Lower leg skin (tissue), 4 donors: ENCODE results near the gene ACYP2. TPM values are rescaled to one million over a fixed set of nuclear protein-coding genes. Genes with fewer than 3 reads are reported as not detected.

Source experiments
- DNase-seq, 2 donors: peaks; one replicate each; pipeline ENCODE4 v3.0.0-alpha.2; 2019; ENCODE audit warnings: low spot score in 2 of 2
- H3K4me3 ChIP-seq: fragments of 200-600 bp; sonication (generic); 2 replicates; pipeline ENCODE4 v1.5.1; 2017; ENCODE audit warnings: mild to moderate bottlenecking, low read depth; ENCODE audit not compliant: poor library complexity, severe bottlenecking
- CTCF ChIP-seq, 3 donors: fragments of 450-650 bp; IDR thresholded peaks; one replicate each; pipeline ENCODE4 v1.5.1; 2016; ENCODE audit warnings: antibody characterized with exemption in 3 of 3, mild to moderate bottlenecking in 3 of 3, moderate library complexity in 2 of 3
- POLR2A ChIP-seq, 2 donors: fragments of 450-650 bp; IDR thresholded peaks; one replicate each; pipeline ENCODE4 v1.6.1; 2016 to 2017; ENCODE audit warnings: antibody characterized with exemption in 2 of 2, mild to moderate bottlenecking in 1 of 2, moderate library complexity in 1 of 2
- WGBS, 2 donors: methylation state at CpG; one replicate each; pipeline ENCODE4 v1.1.5; 2018; 5-methylcytosine and 5-hydroxymethylcytosine counted together
- intact Hi-C: fragments of 100-400 bp; cut with DNase I; formaldehyde crosslinking; loops from one replicate; pipeline ENCODE4 v1.15.0; 2023; ENCODE audit warnings: low total_unique reads
- total RNA-seq, 4 donors: library from RNA; depleted of rRNA; stranded (reverse); fragments of >200 nt; gene quantifications; one replicate each; pipeline ENCODE4 v1.1.0, GENCODE V29; 2016

The ACYP2 gene
- total RNA-seq, 4 donors from 2014 or later, result 11.4 to 15.6 (median 12.5) TPM

- 81 to 86% methylated on average over 5 of the region's 5 CpGs for WGBS, 2 donors
- H3K4me3 ChIP-seq, result no peak overlapping the region
- no peak for DNase-seq
- intact Hi-C loops, result no loop called here
- no peak for TF ChIP-seq CTCF (IDR thresholded peaks at IDR 0.05)
- no peak for TF ChIP-seq POLR2A (IDR thresholded peaks at IDR 0.05)
Measured at GRCh38 chr2:54353216-54353615, 237.8 kb downstream of the ACYP2 start.

Other genes starting within 250 kb of the ACYP2 start
- 10 to 100 TPM; 29.7 to 42.2 (median 32.6) TPM for gene PSME4, start 144.6 kb upstream of the ACYP2 start, total RNA-seq
- not detected for gene TSPYL6, start 140.6 kb downstream of the ACYP2 start, total RNA-seq